Fibroblast of pulmonary artery (primary cell): ENCODE data around the gene LENG1.
"Not testable (repeated sequence)": the region's sequence is repeated elsewhere in the genome, so short reads cannot be mapped to it uniquely, and the experiment has no call there.

Experiments
- DNase-seq: peaks from one replicate; pipeline ENCODE4 v3.0.0-alpha.2; 2010; ENCODE audit warnings: low read depth
- H3K4me3 ChIP-seq: replicated peaks from 2 replicates; pipeline ENCODE4 v1.5.1; 2011; ENCODE audit warnings: low read depth, mild to moderate bottlenecking, control low read depth, low read length, moderate library complexity
- TF ChIP-seq, protein P1 (sequence below): IDR thresholded peaks from 2 replicates; pipeline ENCODE4 v1.5.1; 2011; ENCODE audit warnings: mild to moderate bottlenecking, control low read depth, low read length, inconsistent platforms; ENCODE audit errors: missing control alignments

LENG1 gene

DNA sequence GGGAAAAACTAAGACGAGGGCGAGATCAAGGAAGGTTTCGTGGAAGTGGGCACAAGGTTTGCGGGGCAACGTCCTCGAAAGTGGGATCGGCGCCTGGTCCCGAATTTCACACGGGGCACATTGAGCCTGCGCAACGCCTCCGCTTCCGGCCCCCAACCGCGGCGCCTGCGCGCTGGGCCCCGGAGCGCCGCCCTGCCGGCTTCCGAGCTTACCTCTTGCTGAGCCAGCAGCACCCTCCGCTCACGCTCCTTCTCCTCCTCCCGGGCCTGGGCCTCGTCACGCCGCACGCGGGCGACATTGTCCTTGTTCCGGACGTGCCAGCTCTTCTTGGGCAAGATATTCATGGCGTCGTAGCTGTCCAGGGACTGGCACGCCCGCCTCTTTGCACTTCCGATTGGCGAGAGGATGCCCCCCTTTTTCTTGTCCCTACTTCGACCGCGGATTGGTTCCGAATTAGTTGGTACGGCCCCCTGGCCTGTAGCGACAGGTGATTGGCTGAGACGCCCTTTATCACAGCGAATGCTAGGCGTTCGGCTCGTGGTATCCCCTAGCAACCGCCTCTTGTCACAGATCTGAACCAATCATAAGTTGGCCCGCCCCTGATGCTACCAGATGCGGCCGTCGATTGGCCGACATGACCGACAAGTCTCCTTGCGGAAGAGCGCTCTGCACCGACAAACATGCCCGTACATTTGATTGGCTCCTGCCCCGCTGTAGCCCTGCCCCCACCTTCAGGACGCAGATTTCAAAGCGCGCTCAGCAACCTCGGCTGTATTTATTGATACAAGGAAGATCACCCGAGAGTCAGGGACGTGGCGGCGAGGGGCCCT, at the start of gene LENG1:
Gene LENG1 (minus strand): TSS at position 370 of the 830 bp plus-strand sequence. CDS start 26 bp downstream, at position 344.
- TF ChIP-seq, protein P1, sequence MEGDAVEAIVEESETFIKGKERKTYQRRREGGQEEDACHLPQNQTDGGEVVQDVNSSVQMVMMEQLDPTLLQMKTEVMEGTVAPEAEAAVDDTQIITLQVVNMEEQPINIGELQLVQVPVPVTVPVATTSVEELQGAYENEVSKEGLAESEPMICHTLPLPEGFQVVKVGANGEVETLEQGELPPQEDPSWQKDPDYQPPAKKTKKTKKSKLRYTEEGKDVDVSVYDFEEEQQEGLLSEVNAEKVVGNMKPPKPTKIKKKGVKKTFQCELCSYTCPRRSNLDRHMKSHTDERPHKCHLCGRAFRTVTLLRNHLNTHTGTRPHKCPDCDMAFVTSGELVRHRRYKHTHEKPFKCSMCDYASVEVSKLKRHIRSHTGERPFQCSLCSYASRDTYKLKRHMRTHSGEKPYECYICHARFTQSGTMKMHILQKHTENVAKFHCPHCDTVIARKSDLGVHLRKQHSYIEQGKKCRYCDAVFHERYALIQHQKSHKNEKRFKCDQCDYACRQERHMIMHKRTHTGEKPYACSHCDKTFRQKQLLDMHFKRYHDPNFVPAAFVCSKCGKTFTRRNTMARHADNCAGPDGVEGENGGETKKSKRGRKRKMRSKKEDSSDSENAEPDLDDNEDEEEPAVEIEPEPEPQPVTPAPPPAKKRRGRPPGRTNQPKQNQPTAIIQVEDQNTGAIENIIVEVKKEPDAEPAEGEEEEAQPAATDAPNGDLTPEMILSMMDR = no peak
- peak; percentile 100 for DNase-seq
- H3K4me3 ChIP-seq = peak within 1 kb of the TSS; percentile 85

DNA sequence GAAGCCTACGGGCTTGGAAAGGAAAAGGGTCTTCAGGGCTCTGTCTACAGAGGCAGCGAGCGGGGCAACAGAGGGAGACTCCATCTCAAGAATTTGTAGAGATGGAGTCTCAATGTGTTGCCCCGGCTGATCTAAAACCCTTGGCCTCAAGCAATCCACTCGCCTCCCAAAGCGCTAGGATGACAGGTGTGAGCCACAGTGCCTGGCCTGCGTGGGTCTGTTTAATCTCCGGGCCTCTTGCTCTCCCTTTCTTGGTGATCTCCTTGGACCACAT, 49.2 kb upstream of the LENG1 start:
- DNase-seq = peak; percentile 30
- no peak overlapping the region for H3K4me3 ChIP-seq
- TF ChIP-seq, protein P1 = no peak

DNA sequence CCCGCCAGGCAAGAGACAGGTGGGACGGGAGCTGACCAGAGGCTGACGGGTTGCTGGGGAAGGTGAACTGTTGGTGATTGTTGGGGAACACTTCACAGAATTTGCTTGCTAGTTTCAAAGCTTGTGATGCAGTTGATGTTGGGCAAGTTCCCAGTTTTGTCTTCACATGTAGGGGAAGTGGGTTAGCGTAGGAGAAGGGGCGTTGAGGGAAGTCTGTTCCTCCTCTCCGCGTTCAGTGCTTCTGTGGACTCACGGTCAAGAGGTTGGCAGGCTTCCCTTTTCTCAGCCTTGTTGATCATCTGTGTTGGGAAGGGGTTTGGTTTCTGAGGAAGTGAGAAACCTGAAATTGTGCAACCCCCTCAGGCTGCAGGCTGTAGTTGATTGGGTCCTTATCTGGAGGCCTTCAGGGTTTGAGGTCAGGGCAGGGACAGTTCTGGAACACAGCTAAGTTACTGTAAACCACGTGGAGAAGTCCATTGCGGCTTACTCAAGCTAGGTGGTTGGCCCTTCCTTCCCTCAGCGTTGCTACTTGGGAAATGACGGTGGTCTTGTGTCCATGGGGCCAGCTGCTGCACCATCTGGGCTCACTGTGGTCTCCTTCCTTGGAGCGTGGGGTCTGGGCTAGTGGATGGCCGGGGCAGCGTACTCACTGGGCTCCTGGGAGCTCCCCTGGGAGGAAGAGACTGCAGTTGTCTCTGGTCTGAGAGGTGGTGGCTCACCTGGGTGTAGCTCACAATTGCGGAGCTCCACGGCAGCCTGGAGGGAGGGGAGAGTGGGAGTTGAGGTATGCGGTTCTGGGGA, 48.7 kb upstream of the LENG1 start:
- TF ChIP-seq, protein P1 = no peak
- peak; percentile 100 for DNase-seq
- peak overlapping the region; percentile 24 for H3K4me3 ChIP-seq

DNA sequence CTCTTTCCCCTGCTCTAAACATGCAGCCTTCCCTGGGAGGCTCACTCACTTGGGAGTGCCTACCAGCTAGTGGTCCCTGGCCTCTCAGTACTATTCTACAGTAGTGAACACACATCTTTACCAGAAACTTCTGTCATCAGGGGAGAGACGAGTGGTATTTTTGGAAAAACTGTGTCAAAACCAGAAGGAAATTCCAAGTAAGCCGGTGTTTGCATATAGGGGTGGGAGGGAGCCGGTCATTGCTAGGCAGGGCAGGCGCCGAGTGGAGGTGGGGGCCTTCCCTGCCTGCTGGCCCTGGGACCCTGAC, 48.1 kb upstream of the LENG1 start:
- TF ChIP-seq, protein P1 = no peak
- DNase-seq = no peak
- peak overlapping the region; percentile 24 for H3K4me3 ChIP-seq

DNA sequence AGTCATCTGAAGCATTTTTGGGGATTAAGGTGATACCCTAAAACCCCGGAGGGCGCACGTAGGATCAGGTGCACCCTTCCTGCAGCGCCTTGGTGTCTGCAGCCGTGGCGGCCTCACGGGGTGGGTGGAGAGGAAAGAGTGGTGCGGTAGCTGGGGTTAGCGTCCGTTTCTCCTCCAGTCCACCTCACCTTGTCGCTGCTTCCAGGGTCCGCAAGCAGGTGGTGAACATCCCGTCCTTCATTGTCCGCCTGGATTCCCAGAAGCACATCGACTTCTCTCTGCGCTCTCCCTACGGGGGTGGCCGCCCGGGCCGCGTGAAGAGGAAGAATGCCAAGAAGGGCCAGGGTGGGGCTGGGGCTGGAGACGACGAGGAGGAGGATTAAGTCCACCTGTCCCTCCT, 47.7 kb upstream of the LENG1 start:
- not testable (repeated sequence) for H3K4me3 ChIP-seq, DNase-seq

DNA sequence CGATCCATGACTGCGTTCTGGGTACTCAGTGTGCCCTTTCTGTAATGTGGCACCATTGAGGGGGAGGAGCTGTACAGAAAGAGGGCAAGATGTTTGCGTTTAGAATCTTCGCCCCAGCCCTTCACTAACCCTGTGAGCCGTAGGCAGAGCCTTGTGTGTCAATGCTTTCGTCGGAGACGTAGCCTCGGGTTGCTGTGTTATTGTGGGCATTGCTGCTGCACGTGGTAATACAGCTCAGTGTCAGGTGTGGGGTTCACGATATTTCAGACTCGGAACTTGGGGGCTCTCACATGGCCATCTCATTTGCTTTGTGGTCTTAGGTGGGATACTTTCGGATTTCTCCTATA, 47.3 kb upstream of the LENG1 start:
- no peak for DNase-seq
- TF ChIP-seq, protein P1 = no peak
- H3K4me3 ChIP-seq = no peak overlapping the region

DNA sequence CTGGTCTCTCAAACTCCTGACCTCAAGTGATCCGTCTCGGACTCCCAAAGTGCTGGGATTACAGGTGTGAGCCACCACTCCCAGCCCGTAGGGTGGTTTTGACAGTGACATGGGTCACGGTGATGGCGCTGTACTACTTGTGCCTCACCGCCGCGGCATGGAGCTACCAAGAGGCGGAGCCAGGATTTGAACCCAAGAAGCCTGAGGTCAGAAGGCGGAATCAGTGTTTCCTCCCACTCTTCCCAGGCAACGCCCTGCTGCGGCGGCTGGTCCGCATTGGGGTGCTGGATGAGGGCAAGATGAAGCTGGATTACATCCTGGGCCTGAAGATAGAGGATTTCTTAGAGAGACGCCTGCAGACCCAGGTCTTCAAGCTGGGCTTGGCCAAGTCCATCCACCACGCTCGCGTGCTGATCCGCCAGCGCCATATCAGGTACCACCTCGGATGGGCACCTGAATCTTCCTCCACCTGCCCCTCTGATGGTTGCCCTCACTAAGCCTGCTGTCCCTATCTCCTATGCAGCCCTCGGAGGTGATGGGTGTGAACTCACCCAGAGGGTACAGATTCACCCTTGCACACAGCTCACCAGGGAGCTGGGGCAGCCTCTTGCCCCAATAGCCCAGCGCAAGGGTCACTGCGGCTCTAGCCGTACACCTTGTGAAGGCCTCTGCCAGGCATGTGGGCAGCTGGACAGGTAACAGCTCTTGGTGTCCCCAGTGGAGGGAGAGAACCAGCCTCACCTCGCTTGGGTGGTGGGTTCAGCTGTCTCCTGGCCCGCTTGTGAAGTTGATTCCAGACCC, 46.7 kb upstream of the LENG1 start:
- H3K4me3 ChIP-seq = no peak overlapping the region
- DNase-seq = no peak
- TF ChIP-seq, protein P1 = no peak
